Activated gamma-delta T cell (primary cell): ENCODE data around the gene PHF21A.
"Not testable (repeated sequence)": the region's sequence is repeated elsewhere in the genome, so short reads cannot be mapped to it uniquely, and the experiment has no call there.

Source experiments
- DNase-seq: peaks from one replicate; lab custom pipeline; 2025; lab: John Stamatoyannopoulos, UW

PHF21A gene

GRCh38 chr11:45904309-45904915 lies 216.8 kb downstream of the PHF21A start:
- DNase-seq = no peak

- DNase-seq = no peak
Measured at GRCh38 chr11:45902452-45903380, 218.5 kb downstream of the PHF21A start.

GRCh38 chr11:45901626-45902025 lies 219.6 kb downstream of the PHF21A start:
- no peak for DNase-seq

GRCh38 chr11:45900916-45901617 lies 220.2 kb downstream of the PHF21A start:
- no peak for DNase-seq

- DNase-seq = not testable (repeated sequence)
Measured at GRCh38 chr11:45900175-45900800, 221.0 kb downstream of the PHF21A start.

GRCh38 chr11:45899448-45900174 lies 221.6 kb downstream of the PHF21A start:
- DNase-seq = peak; percentile 59

GRCh38 chr11:45899086-45899447 lies 222.2 kb downstream of the PHF21A start:
- no peak for DNase-seq

GRCh38 chr11:45897556-45897955 lies 223.7 kb downstream of the PHF21A start:
- no peak for DNase-seq

- DNase-seq = no peak
Measured at GRCh38 chr11:45896422-45896984, 224.8 kb downstream of the PHF21A start.

GRCh38 chr11:45895553-45896259 lies 225.5 kb downstream of the PHF21A start:
- no peak for DNase-seq

GRCh38 chr11:45894555-45895247 lies 226.6 kb downstream of the PHF21A start:
- no peak for DNase-seq

- no peak for DNase-seq
Measured at GRCh38 chr11:45892856-45893255, 228.4 kb downstream of the PHF21A start.

GRCh38 chr11:45890886-45891550 lies 230.2 kb downstream of the PHF21A start:
- DNase-seq = no peak

GRCh38 chr11:45889966-45890365 lies 231.3 kb downstream of the PHF21A start:
- no peak for DNase-seq

GRCh38 chr11:45889555-45889954 lies 231.7 kb downstream of the PHF21A start:
- DNase-seq = no peak

GRCh38 chr11:45887587-45887986 lies 233.7 kb downstream of the PHF21A start:
- DNase-seq = no peak

- DNase-seq = no peak
Measured at GRCh38 chr11:45886816-45887520, 234.3 kb downstream of the PHF21A start.

- no peak for DNase-seq
Measured at GRCh38 chr11:45885921-45886721, 235.1 kb downstream of the PHF21A start.
